Measurements from ENCODE around the gene MYO6.
A peak's percentile ranks its signal among the peaks of the same experiment; 100 is the strongest.
"Not testable (repeated sequence)": the region's sequence is repeated elsewhere in the genome, so short reads cannot be mapped to it uniquely, and the experiment has no call there.

The MYO6 gene

GRCh38 chr6:75893776-75894152, 144.7 kb downstream of the MYO6 start:
- DNase-seq, result no peak

GRCh38 chr6:75896526-75896925, 147.5 kb downstream of the MYO6 start:
- peak; percentile 20 for DNase-seq

- DNase-seq, result not testable (repeated sequence)
These were observed 151.2 kb downstream of the MYO6 start for GRCh38 chr6:75900216-75900615.

- DNase-seq, result not testable (repeated sequence)
These were observed 156.1 kb downstream of the MYO6 start for GRCh38 chr6:75905129-75905528.

GRCh38 chr6:75906871-75907270, 157.8 kb downstream of the MYO6 start:
- no peak for DNase-seq

- no peak for DNase-seq
These were observed 158.4 kb downstream of the MYO6 start for GRCh38 chr6:75907444-75907843.

- no peak for DNase-seq
These were observed 164.0 kb downstream of the MYO6 start for GRCh38 chr6:75913040-75913439.

- DNase-seq, result peak; percentile 67
These were observed 173.2 kb downstream of the MYO6 start for GRCh38 chr6:75922226-75922625.

GRCh38 chr6:75926293-75927168, 177.5 kb downstream of the MYO6 start:
- no peak for DNase-seq

GRCh38 chr6:75931011-75931680, 182.1 kb downstream of the MYO6 start:
- peak; percentile 62 for DNase-seq

GRCh38 chr6:75932067-75932466, 183.0 kb downstream of the MYO6 start:
- peak; percentile 38 for DNase-seq

GRCh38 chr6:75933387-75933975, 184.4 kb downstream of the MYO6 start:
- DNase-seq, result no peak

GRCh38 chr6:75934643-75935472, 185.8 kb downstream of the MYO6 start:
- peak; percentile 80 for DNase-seq

GRCh38 chr6:75935473-75935793, 186.4 kb downstream of the MYO6 start:
- no peak for DNase-seq

- no peak for DNase-seq
These were observed 187.6 kb downstream of the MYO6 start for GRCh38 chr6:75936682-75937081.

GRCh38 chr6:75937846-75938245, 188.8 kb downstream of the MYO6 start:
- no peak for DNase-seq

- DNase-seq, result no peak
These were observed 191.5 kb downstream of the MYO6 start for GRCh38 chr6:75940564-75940963.

GRCh38 chr6:75941509-75941908, 192.5 kb downstream of the MYO6 start:
- DNase-seq, result no peak

- DNase-seq, result no peak
These were observed 194.3 kb downstream of the MYO6 start for GRCh38 chr6:75943381-75943780.

GRCh38 chr6:75946146-75946831, 197.2 kb downstream of the MYO6 start:
- DNase-seq, result no peak

- DNase-seq, result no peak
These were observed 198.9 kb downstream of the MYO6 start for GRCh38 chr6:75947935-75948334.

GRCh38 chr6:75952128-75952527, 203.1 kb downstream of the MYO6 start:
- no peak for DNase-seq

Data from fibroblast of skin of back (primary cell).